ENCODE measurements around the gene RNU6-9. TPM values are rescaled to one million over a fixed set of nuclear protein-coding genes. Genes with fewer than 3 reads are reported as not detected.

RNU6-9 gene
- total and polyA plus RNA-seq, 2 of the 13 experiments (the other 11 are each of a cell fraction or from before 2014, with no cell fraction given), result under 0.01 TPM; not detected in 1

DNA sequence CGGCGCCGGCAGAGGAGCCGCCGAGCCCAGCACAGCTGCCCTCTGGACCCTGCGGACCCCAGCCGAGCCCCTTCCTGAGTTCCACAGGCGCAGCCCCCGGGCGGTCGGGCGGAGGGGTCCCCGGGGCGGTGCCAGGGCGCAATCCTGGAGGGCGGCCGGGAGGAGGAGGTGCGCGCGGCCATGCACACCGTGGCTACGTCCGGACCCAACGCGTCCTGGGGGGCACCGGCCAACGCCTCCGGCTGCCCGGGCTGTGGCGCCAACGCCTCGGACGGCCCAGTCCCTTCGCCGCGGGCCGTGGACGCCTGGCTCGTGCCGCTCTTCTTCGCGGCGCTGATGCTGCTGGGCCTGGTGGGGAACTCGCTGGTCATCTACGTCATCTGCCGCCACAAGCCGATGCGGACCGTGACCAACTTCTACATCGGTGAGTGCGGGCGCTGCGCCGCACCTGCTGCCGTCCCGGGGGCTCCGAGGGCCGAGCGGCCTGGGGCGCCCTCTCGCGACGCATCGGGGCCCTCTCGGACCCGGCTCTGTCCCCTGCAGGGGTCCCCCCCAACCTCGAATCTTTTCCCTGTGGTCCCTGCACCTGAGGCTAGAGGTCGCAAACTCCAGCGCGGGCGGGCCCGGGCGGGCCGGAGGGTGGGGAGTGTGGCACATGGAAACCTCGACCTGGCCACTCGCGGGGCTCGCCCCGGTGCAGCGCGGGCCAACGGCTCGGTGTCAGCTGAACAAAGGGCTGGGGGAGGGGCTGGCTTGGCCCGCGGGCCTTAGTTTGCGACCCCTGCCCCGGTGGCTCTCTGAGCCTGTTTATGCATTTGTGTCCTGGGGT is 24.3 kb downstream of the RNU6-9 start, which contains the start of gene KISS1R (continued):
- TF ChIP-seq GABPB1 (CRISPR knock-in tag; IDR thresholded peaks at IDR 0.05) (peak; percentile 63; the same call in 1 of the 2 replicates), ELF4 (CRISPR knock-in tag; IDR thresholded peaks at IDR 0.05; ENCODE audit: borderline replicate concordance) (peak; percentile 53; the same call in 1 of the 2 replicates), ZNF768 (CRISPR knock-in tag; IDR thresholded peaks at IDR 0.05) (peak; percentile 72; the same call in 1 of the 2 replicates), HDAC2 (CRISPR knock-in tag; IDR thresholded peaks at IDR 0.05) (peak; percentile 59), ZFP82 (CRISPR knock-in tag; IDR thresholded peaks at IDR 0.05; ENCODE audit: borderline replicate concordance) (peak; percentile 78; the same call in 1 of the 2 replicates), ZNF451 (CRISPR knock-in tag; IDR thresholded peaks at IDR 0.05) (peak; percentile 67; the same call in 1 of the 2 replicates), ZBTB7A (CRISPR knock-in tag; IDR thresholded peaks at IDR 0.05) (peak; percentile 91), KLF6 (CRISPR knock-in tag; IDR thresholded peaks at IDR 0.05) (0 out of 2 replicates have a peak, but pooled peaks have one; percentile 52), HOXA3 (CRISPR knock-in tag; IDR thresholded peaks at IDR 0.05) (peak; percentile 91), TCF12 (IDR thresholded peaks at IDR 0.05) (no peak), TCF12 (CRISPR knock-in tag; IDR thresholded peaks at IDR 0.05) (peak; percentile 24), TOE1 (CRISPR knock-in tag; IDR thresholded peaks at IDR 0.05) (peak; percentile 82; the same call in 1 of the 2 replicates), ZFP36 (IDR thresholded peaks at IDR 0.05; ENCODE audit: borderline replicate concordance, low read depth, low read length, partially characterized antibody) (peak; percentile 98), LCORL (IDR thresholded peaks at IDR 0.05) (no peak), LCORL (CRISPR knock-in tag; IDR thresholded peaks at IDR 0.05) (peak; percentile 74), ZNF432 (CRISPR knock-in tag; IDR thresholded peaks at IDR 0.05; ENCODE audit: borderline replicate concordance) (no peak), ESRRA (CRISPR knock-in tag; IDR thresholded peaks at IDR 0.05; ENCODE audit: low read depth) (no peak), ZNF260 (CRISPR knock-in tag; IDR thresholded peaks at IDR 0.05; ENCODE audit: borderline replicate concordance, low read depth) (0 out of 2 replicates have a peak, but pooled peaks have one; percentile 68), REL (CRISPR knock-in tag; conservative IDR thresholded peaks at IDR 0.05) (peak; percentile 53; the same call in 1 of the 2 replicates), HMG20B (CRISPR knock-in tag; conservative IDR thresholded peaks at IDR 0.05) (0 out of 2 replicates have a peak, but pooled peaks have one; percentile 48)
- TF ChIP-seq, protein P1, sequence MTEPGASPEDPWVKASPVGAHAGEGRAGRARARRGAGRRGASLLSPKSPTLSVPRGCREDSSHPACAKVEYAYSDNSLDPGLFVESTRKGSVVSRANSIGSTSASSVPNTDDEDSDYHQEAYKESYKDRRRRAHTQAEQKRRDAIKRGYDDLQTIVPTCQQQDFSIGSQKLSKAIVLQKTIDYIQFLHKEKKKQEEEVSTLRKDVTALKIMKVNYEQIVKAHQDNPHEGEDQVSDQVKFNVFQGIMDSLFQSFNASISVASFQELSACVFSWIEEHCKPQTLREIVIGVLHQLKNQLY (CRISPR knock-in tag; IDR thresholded peaks at IDR 0.05), result 0 out of 2 replicates have a peak, but pooled peaks have one; percentile 21
- TF ChIP-seq, protein P2, sequence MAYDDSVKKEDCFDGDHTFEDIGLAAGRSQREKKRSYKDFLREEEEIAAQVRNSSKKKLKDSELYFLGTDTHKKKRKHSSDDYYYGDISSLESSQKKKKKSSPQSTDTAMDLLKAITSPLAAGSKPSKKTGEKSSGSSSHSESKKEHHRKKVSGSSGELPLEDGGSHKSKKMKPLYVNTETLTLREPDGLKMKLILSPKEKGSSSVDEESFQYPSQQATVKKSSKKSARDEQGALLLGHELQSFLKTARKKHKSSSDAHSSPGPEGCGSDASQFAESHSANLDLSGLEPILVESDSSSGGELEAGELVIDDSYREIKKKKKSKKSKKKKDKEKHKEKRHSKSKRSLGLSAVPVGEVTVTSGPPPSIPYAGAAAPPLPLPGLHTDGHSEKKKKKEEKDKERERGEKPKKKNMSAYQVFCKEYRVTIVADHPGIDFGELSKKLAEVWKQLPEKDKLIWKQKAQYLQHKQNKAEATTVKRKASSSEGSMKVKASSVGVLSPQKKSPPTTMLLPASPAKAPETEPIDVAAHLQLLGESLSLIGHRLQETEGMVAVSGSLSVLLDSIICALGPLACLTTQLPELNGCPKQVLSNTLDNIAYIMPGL (CRISPR knock-in tag; IDR thresholded peaks at IDR 0.05; ENCODE audit: borderline replicate concordance in 1 of 2, low read depth in 1 of 2), result peak; percentile 95 to 97
- TF ChIP-seq, protein P3, sequence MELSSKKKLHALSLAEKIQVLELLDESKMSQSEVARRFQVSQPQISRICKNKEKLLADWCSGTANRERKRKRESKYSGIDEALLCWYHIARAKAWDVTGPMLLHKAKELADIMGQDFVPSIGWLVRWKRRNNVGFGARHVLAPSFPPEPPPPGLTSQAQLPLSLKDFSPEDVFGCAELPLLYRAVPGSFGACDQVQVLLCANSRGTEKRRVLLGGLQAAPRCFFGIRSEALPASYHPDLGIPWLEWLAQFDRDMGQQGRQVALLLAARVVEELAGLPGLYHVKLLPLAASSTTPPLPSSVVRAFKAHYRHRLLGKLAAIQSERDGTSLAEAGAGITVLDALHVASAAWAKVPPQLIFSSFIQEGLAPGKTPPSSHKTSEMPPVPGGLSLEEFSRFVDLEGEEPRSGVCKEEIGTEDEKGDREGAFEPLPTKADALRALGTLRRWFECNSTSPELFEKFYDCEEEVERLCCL (CRISPR knock-in tag; IDR thresholded peaks at IDR 0.05; ENCODE audit: borderline replicate concordance), result 0 out of 2 replicates have a peak, but pooled peaks have one; percentile 39
- TF ChIP-seq, protein P4, sequence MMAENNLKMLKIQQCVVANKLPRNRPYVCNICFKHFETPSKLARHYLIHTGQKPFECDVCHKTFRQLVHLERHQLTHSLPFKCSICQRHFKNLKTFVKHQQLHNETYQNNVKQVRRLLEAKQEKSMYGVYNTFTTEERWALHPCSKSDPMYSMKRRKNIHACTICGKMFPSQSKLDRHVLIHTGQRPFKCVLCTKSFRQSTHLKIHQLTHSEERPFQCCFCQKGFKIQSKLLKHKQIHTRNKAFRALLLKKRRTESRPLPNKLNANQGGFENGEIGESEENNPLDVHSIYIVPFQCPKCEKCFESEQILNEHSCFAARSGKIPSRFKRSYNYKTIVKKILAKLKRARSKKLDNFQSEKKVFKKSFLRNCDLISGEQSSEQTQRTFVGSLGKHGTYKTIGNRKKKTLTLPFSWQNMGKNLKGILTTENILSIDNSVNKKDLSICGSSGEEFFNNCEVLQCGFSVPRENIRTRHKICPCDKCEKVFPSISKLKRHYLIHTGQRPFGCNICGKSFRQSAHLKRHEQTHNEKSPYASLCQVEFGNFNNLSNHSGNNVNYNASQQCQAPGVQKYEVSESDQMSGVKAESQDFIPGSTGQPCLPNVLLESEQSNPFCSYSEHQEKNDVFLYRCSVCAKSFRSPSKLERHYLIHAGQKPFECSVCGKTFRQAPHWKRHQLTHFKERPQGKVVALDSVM (CRISPR knock-in tag; IDR thresholded peaks at IDR 0.05), result peak; percentile 74

Data from HepG2 (cell line).